IMR-90 (cell line): ENCODE data around the gene GLCCI1. TPM values are rescaled to one million over a fixed set of nuclear protein-coding genes. Genes with fewer than 3 reads are reported as not detected.

Source experiments
- ATAC-seq: fragments of 200-7000 bp; cut with Tn5 transposase; 2 replicates; pipeline ENCODE4 v1.9.1; 2020; ENCODE audit warnings: low read depth, mild to moderate bottlenecking, moderate library complexity
- BruUV-seq: library from RNA; stranded (reverse); fragments of 400-500 nt; replicated peaks from 2 replicates; lab custom pipeline; 2021; lab: Mats Ljungman, UMichigan
- CTCF ChIA-PET: fragments of 300-600 bp; formaldehyde crosslinking; extraction: SDS; loops from one replicate; lab custom pipeline; 2021; ENCODE audit warnings: antibody characterized with exemption; lab: Yijun Ruan, JAX
- POLR2A ChIA-PET: fragments of 300-600 bp; sonication (Branson Sonifier 250); formaldehyde crosslinking; loops from one replicate; lab custom pipeline; 2022; ENCODE audit warnings: antibody characterized with exemption; ENCODE audit not compliant: unreplicated experiment; lab: Charles Lee
- DNase-seq: peaks from one replicate; pipeline ENCODE4 v3.0.0; 2013
- H2AFZ ChIP-seq: replicated peaks from 2 replicates; pipeline ENCODE3; 2013; ENCODE audit warnings: low read length, mild to moderate bottlenecking; ENCODE audit not compliant: poor library complexity
- H2AK5ac ChIP-seq: 2 replicates; pipeline ENCODE4 v1.6.1; 2013; ENCODE audit warnings: low read depth, low read length, inconsistent platforms
- H2AK9ac ChIP-seq: replicated peaks from 2 replicates; pipeline ENCODE3; 2013; ENCODE audit warnings: mild to moderate bottlenecking, low read depth, low read length, moderate library complexity; ENCODE audit not compliant: poor library complexity
- H2BK120ac ChIP-seq: 2 replicates; pipeline ENCODE4 v1.6.1; 2013; ENCODE audit warnings: low read depth, low read length, inconsistent platforms
- H2BK15ac ChIP-seq: 3 replicates; pipeline ENCODE4 v1.6.1; 2013; ENCODE audit warnings: low read depth, low read length, inconsistent platforms
- H2BK20ac ChIP-seq: 2 replicates; pipeline ENCODE4 v1.6.1; 2013; ENCODE audit warnings: low read depth, mild to moderate bottlenecking, inconsistent platforms, low read length, moderate library complexity
- H2BK5ac ChIP-seq: 2 replicates; pipeline ENCODE4 v1.6.1; 2013; ENCODE audit warnings: mild to moderate bottlenecking, low read depth, low read length, inconsistent platforms; ENCODE audit not compliant: poor library complexity, severe bottlenecking
- H3K14ac ChIP-seq: replicated peaks from 2 replicates; pipeline ENCODE4 v1.6.1; 2013; ENCODE audit warnings: low read depth, low read length, inconsistent platforms
- H3K18ac ChIP-seq: 2 replicates; pipeline ENCODE4 v1.6.1; 2013; ENCODE audit warnings: low read depth, low read length, control low read depth
- H3K23ac ChIP-seq: 2 replicates; pipeline ENCODE4 v1.6.1; 2013; ENCODE audit warnings: low read depth, low read length, inconsistent platforms
- H3K27ac ChIP-seq: 2 replicates; pipeline ENCODE4 v1.5.1; 2013; ENCODE audit warnings: mild to moderate bottlenecking, control low read depth, low read length; ENCODE audit not compliant: insufficient read depth
- H3K27me3 ChIP-seq: 2 replicates; pipeline ENCODE4 v1.6.1; 2013; ENCODE audit warnings: low read length; ENCODE audit not compliant: control insufficient read depth, insufficient read depth
- H3K36me3 ChIP-seq: 2 replicates; pipeline ENCODE4 v1.6.1; 2013; ENCODE audit warnings: low read length, mixed read lengths; ENCODE audit not compliant: control insufficient read depth, insufficient read depth
- H3K4ac ChIP-seq: 2 replicates; pipeline ENCODE4 v1.6.1; 2013; ENCODE audit warnings: low read depth, low read length, inconsistent platforms
- H3K4me1 ChIP-seq: 2 replicates; pipeline ENCODE4 v1.6.1; 2013; ENCODE audit warnings: low read length, mixed read lengths; ENCODE audit not compliant: control insufficient read depth, insufficient read depth
- H3K4me2 ChIP-seq: 2 replicates; pipeline ENCODE4 v1.6.1; 2013; ENCODE audit warnings: low read depth, mild to moderate bottlenecking, control low read depth, low read length, moderate library complexity
- H3K4me3 ChIP-seq: 2 replicates; pipeline ENCODE4 v1.5.1; 2013; ENCODE audit warnings: low read depth, mild to moderate bottlenecking, control low read depth, low read length, moderate library complexity; ENCODE audit not compliant: insufficient read depth
- H3K56ac ChIP-seq: 2 replicates; pipeline ENCODE4 v1.6.1; 2013; ENCODE audit warnings: low read length, inconsistent platforms; ENCODE audit not compliant: insufficient read depth; ENCODE audit errors: extremely low read depth
- H3K79me1 ChIP-seq, 2 experiments: 2 replicates each; pipeline ENCODE4 v1.6.1; 2013; ENCODE audit warnings: low read length in 2 of 2, inconsistent platforms in 1 of 2, low read depth in 1 of 2
- H3K9ac ChIP-seq: 2 replicates; pipeline ENCODE4 v1.6.1; 2013; ENCODE audit warnings: low read depth, low read length, control low read depth
- H3K9me1 ChIP-seq: 2 replicates; pipeline ENCODE4 v1.6.1; 2013; ENCODE audit warnings: low read length, inconsistent platforms; ENCODE audit not compliant: insufficient read depth
- H3K9me3 ChIP-seq: 2 replicates; pipeline ENCODE4 v1.6.1; 2013; ENCODE audit warnings: low read length; ENCODE audit not compliant: control insufficient read depth, insufficient read depth
- H4K20me1 ChIP-seq: 2 replicates; pipeline ENCODE4 v1.6.1; 2013; ENCODE audit warnings: low read length, inconsistent platforms; ENCODE audit not compliant: insufficient read depth
- H4K5ac ChIP-seq: 2 replicates; pipeline ENCODE4 v1.6.1; 2013; ENCODE audit warnings: mild to moderate bottlenecking, low read depth, low read length, control low read depth
- H4K8ac ChIP-seq, 2 experiments: 2 replicates each; pipeline ENCODE4 v1.6.1; 2013; ENCODE audit warnings: low read depth in 2 of 2, low read length in 2 of 2, control low read depth in 1 of 2, inconsistent platforms in 1 of 2
- H4K91ac ChIP-seq: 2 replicates; pipeline ENCODE4 v1.6.1; 2013; ENCODE audit warnings: low read depth, low read length, inconsistent platforms; ENCODE audit not compliant: insufficient read depth
- BHLHE40 ChIP-seq: fragments of 150-350 bp; IDR thresholded peaks from 2 replicates; pipeline ENCODE4 v1.6.1; 2016; ENCODE audit warnings: mild to moderate bottlenecking, low read depth, low read length
- CHD1 ChIP-seq: IDR thresholded peaks from 2 replicates; pipeline ENCODE4 v1.6.1; 2012; ENCODE audit warnings: low read depth, low read length, improper control_type of control experiment
- FOS ChIP-seq: fragments of 150-350 bp; IDR thresholded peaks from 2 replicates; pipeline ENCODE4 v1.6.1; 2016; ENCODE audit warnings: low read depth, low read length
- MAZ ChIP-seq: IDR thresholded peaks from 2 replicates; pipeline ENCODE4 v1.6.1; 2012; ENCODE audit warnings: low read depth, mild to moderate bottlenecking, low read length, improper control_type of control experiment, moderate library complexity, borderline replicate concordance
- MXI1 ChIP-seq: IDR thresholded peaks from 2 replicates; pipeline ENCODE4 v1.6.1; 2012; ENCODE audit warnings: low read depth, mild to moderate bottlenecking, low read length, moderate library complexity, borderline replicate concordance
- NFE2L2 ChIP-seq: fragments of 150-350 bp; IDR thresholded peaks from 2 replicates; pipeline ENCODE4 v1.6.1; 2016; ENCODE audit warnings: low read depth, mild to moderate bottlenecking, low read length
- POLR2A ChIP-seq: IDR thresholded peaks from 2 replicates; pipeline ENCODE4 v1.6.1; 2012; ENCODE audit warnings: mild to moderate bottlenecking, low read depth, low read length
- RAD21 ChIP-seq: IDR thresholded peaks from 2 replicates; pipeline ENCODE4 v1.6.1; 2012; ENCODE audit warnings: low read length, improper control_type of control experiment
- RCOR1 ChIP-seq: IDR thresholded peaks from 2 replicates; pipeline ENCODE4 v1.6.1; 2012; ENCODE audit warnings: mild to moderate bottlenecking, low read length, improper control_type of control experiment; ENCODE audit not compliant: insufficient replicate concordance
- RFX5 ChIP-seq: IDR thresholded peaks from 2 replicates; pipeline ENCODE4 v1.8.0; 2012; ENCODE audit warnings: low read depth, mild to moderate bottlenecking, low read length, moderate library complexity
- SMC3 ChIP-seq: fragments of 150-350 bp; IDR thresholded peaks from 2 replicates; pipeline ENCODE4 v1.6.1; 2016; ENCODE audit warnings: low read depth, mild to moderate bottlenecking, antibody characterized with exemption, low read length, moderate library complexity
- WGBS, 2 experiments: methylation state at CpG; one replicate each; pipeline versions ENCODE4 v1.1.5 to v1.1.7; 2013; ENCODE audit warnings: missing lambda C conversion rate in 2 of 2; ENCODE audit not compliant: insufficient read length in 1 of 2; ENCODE audit errors: extremely low coverage in 2 of 2; 5-methylcytosine and 5-hydroxymethylcytosine counted together
- dilution Hi-C: fragments of 300-500 bp; cut with HindIII; formaldehyde crosslinking; loops from one replicate; pipeline ENCODE4 v1.14.3; 2018; ENCODE audit warnings: low sequenced_read_pairs; ENCODE audit not compliant: unreplicated experiment
- in situ Hi-C: fragments of 300-500 bp; cut with MboI; formaldehyde crosslinking; loops from 3 replicates; pipeline ENCODE4 v1.14.3; 2019; ENCODE audit warnings: low sequenced_read_pairs, inconsistent platforms, mixed read lengths
- intact Hi-C: fragments of 100-400 bp; cut with micrococcal nuclease; formaldehyde crosslinking; loops from 2 replicates; pipeline ENCODE4 v1.10.0; 2022
- polyA plus RNA-seq, 3 experiments: library from polyadenylated mRNA; depleted of rRNA; stranded (reverse); fragments of >200 nt; gene quantifications; 2 replicates each; pipeline ENCODE4 v1.2.3, GENCODE V29; 2012; ENCODE audit warnings: low replicate concordance in 1 of 3
- total RNA-seq: library from RNA; depleted of rRNA; stranded (reverse); fragments of >200 nt; gene quantifications from 2 replicates; pipeline ENCODE4 v1.2.3, GENCODE V29; 2012
- TF ChIP-seq, protein P1 (sequence below): conservative IDR thresholded peaks from 2 replicates; pipeline ENCODE4 v1.5.1; 2012; ENCODE audit warnings: mild to moderate bottlenecking, low read depth, low read length, improper control_type of control experiment

The GLCCI1 gene
- total and polyA plus RNA-seq, 2 of the 4 experiments (the other 2 are of a cell fraction): 4.1 to 6.2 TPM

DNA sequence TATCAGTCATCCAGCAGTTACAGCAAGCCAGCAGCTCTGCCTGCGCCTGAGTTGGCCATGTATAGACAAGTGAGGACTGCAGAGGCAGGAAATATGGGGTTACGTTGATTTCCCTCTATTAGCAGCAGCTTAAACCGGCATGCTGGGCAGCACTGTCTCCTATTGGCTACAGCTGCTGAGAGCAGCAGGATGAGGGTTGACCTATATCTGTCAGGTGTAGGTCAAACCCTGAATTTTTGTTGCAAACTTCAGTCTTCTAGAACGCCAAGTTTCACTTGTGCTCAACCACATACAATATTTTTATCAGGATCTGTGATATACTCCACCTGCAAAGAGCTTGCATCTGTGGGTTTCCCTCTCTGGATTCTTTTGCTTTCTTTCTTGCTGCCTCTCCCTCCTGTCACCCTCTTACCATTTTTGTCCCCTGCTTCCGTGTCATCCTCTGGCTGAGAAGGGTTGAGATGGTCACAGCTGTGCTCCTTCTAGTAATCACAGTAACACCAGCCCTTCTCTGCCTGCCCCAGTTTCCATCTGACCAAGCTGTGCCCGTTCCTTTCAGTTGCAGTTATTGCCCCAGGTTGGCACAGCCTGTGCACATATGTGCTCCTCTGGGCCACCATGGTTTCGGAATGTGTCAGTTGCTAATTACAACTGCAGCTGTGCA lies 23.8 kb upstream of the GLCCI1 start:
- H3K4me1 ChIP-seq: peaks cover 2% of the 10 kb centered on the region; the same call in 1 of the 2 replicates
- H3K9ac ChIP-seq: no peak overlapping the region
- dilution Hi-C loops: no loop called here
- no peaks in the 10 kb centered on the region for H3K9me3 ChIP-seq
- H3K27ac ChIP-seq: no peak overlapping the region
- no peaks in the 10 kb centered on the region for H3K9me1 ChIP-seq
- H3K36me3 ChIP-seq: no peaks in the 10 kb centered on the region
- H3K4me3 ChIP-seq: no peak overlapping the region
- no peak overlapping the region for H4K91ac ChIP-seq
- H3K4me2 ChIP-seq: no peak overlapping the region
- no peak overlapping the region for H3K4ac ChIP-seq
- 27% methylated on average over 3 of the region's 7 CpGs; no CpG with 5 or more reads in 1 of the 2 experiments for WGBS, 2 experiments
- H2AK5ac ChIP-seq: no peak overlapping the region
- no peak overlapping the region for H3K14ac ChIP-seq
- H2BK120ac ChIP-seq: no peak overlapping the region
- no TSS peak for BruUV-seq
- H2BK20ac ChIP-seq: no peak overlapping the region
- no peak overlapping the region for H2BK5ac ChIP-seq
- no peak overlapping the region for H3K23ac ChIP-seq
- no peak overlapping the region for H3K56ac ChIP-seq
- ChIA-PET POLR2A (no interaction called here), CTCF (no interaction called here)
- in situ Hi-C loops: no loop called here
- H2AK9ac ChIP-seq: no peak overlapping the region
- intact Hi-C loops: no loop called here
- H2AFZ ChIP-seq: peak overlapping the region; percentile 18
- H4K20me1 ChIP-seq: no peaks in the 10 kb centered on the region
- no peak overlapping the region for H4K5ac ChIP-seq
- no peak for ATAC-seq
- no peak overlapping the region for H2BK15ac ChIP-seq
- no peaks in the 10 kb centered on the region for H3K27me3 ChIP-seq
- DNase-seq: no peak
- TF ChIP-seq SMC3: no peak
- no peak for TF ChIP-seq MXI1
- no peak for TF ChIP-seq MAZ
- TF ChIP-seq, protein P1, sequence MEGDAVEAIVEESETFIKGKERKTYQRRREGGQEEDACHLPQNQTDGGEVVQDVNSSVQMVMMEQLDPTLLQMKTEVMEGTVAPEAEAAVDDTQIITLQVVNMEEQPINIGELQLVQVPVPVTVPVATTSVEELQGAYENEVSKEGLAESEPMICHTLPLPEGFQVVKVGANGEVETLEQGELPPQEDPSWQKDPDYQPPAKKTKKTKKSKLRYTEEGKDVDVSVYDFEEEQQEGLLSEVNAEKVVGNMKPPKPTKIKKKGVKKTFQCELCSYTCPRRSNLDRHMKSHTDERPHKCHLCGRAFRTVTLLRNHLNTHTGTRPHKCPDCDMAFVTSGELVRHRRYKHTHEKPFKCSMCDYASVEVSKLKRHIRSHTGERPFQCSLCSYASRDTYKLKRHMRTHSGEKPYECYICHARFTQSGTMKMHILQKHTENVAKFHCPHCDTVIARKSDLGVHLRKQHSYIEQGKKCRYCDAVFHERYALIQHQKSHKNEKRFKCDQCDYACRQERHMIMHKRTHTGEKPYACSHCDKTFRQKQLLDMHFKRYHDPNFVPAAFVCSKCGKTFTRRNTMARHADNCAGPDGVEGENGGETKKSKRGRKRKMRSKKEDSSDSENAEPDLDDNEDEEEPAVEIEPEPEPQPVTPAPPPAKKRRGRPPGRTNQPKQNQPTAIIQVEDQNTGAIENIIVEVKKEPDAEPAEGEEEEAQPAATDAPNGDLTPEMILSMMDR: no peak
- no peak for TF ChIP-seq RCOR1
- no peak for TF ChIP-seq NFE2L2
- TF ChIP-seq BHLHE40: no peak
- no peak for TF ChIP-seq POLR2A
- TF ChIP-seq FOS: no peak
- no peak for TF ChIP-seq CHD1
- TF ChIP-seq RFX5: no peak
- TF ChIP-seq RAD21: no peak
- H3K18ac ChIP-seq: no peak overlapping the region
- no peaks in the 10 kb centered on the region for H3K79me1 ChIP-seq
- H4K8ac ChIP-seq: no peak overlapping the region
